Endometrial microvascular endothelial cells (primary cell): ENCODE measurements around the gene H1-8. TPM values are rescaled to one million over a fixed set of nuclear protein-coding genes. Genes with fewer than 3 reads are reported as not detected.

ENCODE experiments used
- in situ Hi-C: cut with HindIII; loops from 2 replicates; pipeline ENCODE4 v1.10.0; 2017; ENCODE audit warnings: low sequenced_read_pairs, low pct_unique_long_range_greater_than_20kb; ENCODE audit errors: inconsistent ontology term
- total RNA-seq: library from RNA; depleted of rRNA; stranded (reverse); fragments of >200 nt; gene quantifications from one replicate; pipeline ENCODE4 v1.2.3, GENCODE V29; 2015; ENCODE audit errors: inconsistent ontology term

H1-8 gene
- total RNA-seq, 1 donor from 2014 or later, result not detected

DNA sequence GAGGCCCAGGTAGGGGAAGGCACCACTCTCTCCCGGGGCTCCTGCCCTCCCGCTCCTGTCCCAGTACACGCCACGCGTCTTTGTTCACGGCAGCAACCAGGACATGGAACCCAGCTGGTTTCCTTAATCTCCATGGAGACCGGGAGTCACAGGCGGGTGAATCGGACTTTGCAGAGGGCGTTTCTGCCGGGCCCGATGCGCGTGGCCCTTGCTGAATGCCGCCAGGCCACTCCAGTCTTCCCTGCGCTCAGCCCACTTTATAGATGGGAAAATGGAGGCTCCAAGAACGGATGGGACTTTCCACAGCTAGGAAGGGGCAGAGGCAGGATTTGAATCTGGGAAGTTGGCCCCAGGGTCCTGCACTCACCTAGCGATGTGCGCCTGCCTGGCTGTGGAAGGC, 56.1 kb downstream of the H1-8 start:
- in situ Hi-C loops, result no loop called here

DNA sequence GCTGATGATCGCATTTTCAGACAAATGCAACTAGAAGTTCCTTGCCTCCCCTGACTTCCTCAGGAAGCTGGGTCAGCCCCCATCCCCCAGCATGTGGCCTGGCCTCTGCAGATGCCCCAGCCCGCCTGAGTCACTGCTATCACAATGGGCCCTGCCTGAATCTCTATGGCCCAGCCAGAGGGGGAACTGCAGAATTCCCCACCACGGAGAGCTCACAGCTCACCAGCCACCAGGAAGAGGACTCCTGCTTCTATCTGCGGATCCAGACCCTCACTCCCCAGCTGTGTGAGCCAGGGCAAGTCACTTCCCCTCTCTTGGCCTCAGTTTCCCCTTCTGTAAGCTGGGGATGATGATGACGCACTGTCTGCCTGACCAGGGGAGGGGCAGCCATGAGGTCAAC, 56.6 kb downstream of the H1-8 start:
- in situ Hi-C loops, result no loop called here

DNA sequence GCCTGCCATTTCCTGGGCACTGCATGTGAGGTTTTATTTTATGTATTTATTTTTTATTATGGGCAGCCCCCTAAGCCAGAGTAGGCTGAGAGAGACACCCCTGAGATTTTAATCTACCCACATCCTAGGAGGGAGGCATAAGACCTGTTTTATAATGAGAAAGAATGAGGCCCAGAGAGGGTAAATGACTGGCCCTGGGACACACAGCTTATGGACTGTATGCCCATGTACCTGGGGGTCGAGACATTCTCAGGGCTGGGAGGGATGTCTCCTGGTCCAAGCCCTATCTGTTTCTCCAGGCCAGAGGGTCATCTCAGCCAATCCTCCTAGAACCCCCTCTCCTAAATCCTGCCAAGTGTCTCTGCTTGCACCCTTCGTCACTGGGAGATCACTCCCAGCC, 57.4 kb downstream of the H1-8 start:
- in situ Hi-C loops, result no loop called here

Other genes with a start within 250 kb of the H1-8 start
- not detected for gene EFCAB12, start 114.5 kb upstream of the H1-8 start, total RNA-seq
- 28.1 TPM for gene MBD4, start 103.2 kb upstream of the H1-8 start, total RNA-seq
- 20.3 TPM for gene IFT122, start 103.0 kb upstream of the H1-8 start, total RNA-seq
- not detected for gene RHO, start 14.5 kb upstream of the H1-8 start, total RNA-seq
- gene PLXND1, start 63.5 kb downstream of the H1-8 start, total RNA-seq, result 182 TPM